Skeletal muscle tissue (tissue), 4 donors: ENCODE measurements around the gene PAF1. TPM values are rescaled to one million over a fixed set of nuclear protein-coding genes. Genes with fewer than 3 reads are reported as not detected.

Experiments
- H3K27ac ChIP-seq: one replicate; pipeline ENCODE4 v1.7.0; 2013; ENCODE audit warnings: mild to moderate bottlenecking, low read depth, low read length, inconsistent platforms
- H3K27me3 ChIP-seq, 3 donors: one replicate each; pipeline ENCODE4 v1.7.0; 2013; ENCODE audit warnings: low read length in 3 of 3; ENCODE audit not compliant: control insufficient read depth in 3 of 3, insufficient read depth in 3 of 3
- H3K36me3 ChIP-seq, 3 donors: one replicate each; pipeline ENCODE4 v1.7.0; 2013; ENCODE audit warnings: low read length in 3 of 3; ENCODE audit not compliant: control insufficient read depth in 3 of 3, insufficient read depth in 3 of 3
- H3K4me1 ChIP-seq, 3 donors: one replicate each; pipeline ENCODE4 v1.7.0; 2013; ENCODE audit warnings: low read length in 3 of 3, mild to moderate bottlenecking in 3 of 3; ENCODE audit not compliant: control insufficient read depth in 3 of 3, insufficient read depth in 3 of 3
- H3K4me3 ChIP-seq, 3 donors: one replicate each; pipeline ENCODE4 v1.7.0; 2013; ENCODE audit warnings: low read length in 3 of 3
- H3K9ac ChIP-seq, 3 donors: one replicate each; pipeline ENCODE4 v1.7.0; 2013; ENCODE audit warnings: low read length in 3 of 3, mild to moderate bottlenecking in 3 of 3, moderate library complexity in 2 of 3, low read depth in 1 of 3
- H3K9me3 ChIP-seq, 3 donors: one replicate each; pipeline ENCODE4 v1.7.0; 2013; ENCODE audit warnings: low read length in 3 of 3; ENCODE audit not compliant: control insufficient read depth in 3 of 3
- total RNA-seq: library from RNA; depleted of rRNA; stranded (reverse); fragments of >200 nt; gene quantifications from one replicate; pipeline ENCODE4 v1.2.3, GENCODE V29; 2014
- donor health status: Osteomylitis.

The PAF1 gene
- total RNA-seq, 1 donor from 2014 or later: 25.1 TPM

- Histone ChIP-seq H3K4me3 (no peak overlapping the region), H3K36me3 (peaks cover 51 to 71% (median 62%) of the 10 kb centered on the region in 3 donors), H3K27me3 (no peaks in the 10 kb centered on the region), H3K4me1 (peaks cover 0 to 15% (median 7%) of the 10 kb centered on the region in 3 donors), H3K9ac (no peak overlapping the region), H3K27ac (no peak overlapping the region), H3K9me3 (no peaks in the 10 kb centered on the region)
Observed at GRCh38 chr19:39356073-39356472, 34.8 kb downstream of the PAF1 start.

- H3K4me3 ChIP-seq: no peak overlapping the region
- H3K36me3 ChIP-seq: peaks cover 46 to 63% (median 55%) of the 10 kb centered on the region in 3 donors
- no peak overlapping the region for H3K27ac ChIP-seq
- no peaks in the 10 kb centered on the region for H3K27me3 ChIP-seq
- peaks cover 0 to 16% (median 7%) of the 10 kb centered on the region in 3 donors for H3K4me1 ChIP-seq
- H3K9ac ChIP-seq: no peak overlapping the region
- no peaks in the 10 kb centered on the region for H3K9me3 ChIP-seq
Observed at GRCh38 chr19:39355253-39355652, 35.7 kb downstream of the PAF1 start.

- Histone ChIP-seq H3K9me3 (no peaks in the 10 kb centered on the region), H3K9ac (no peak overlapping the region), H3K27me3 (no peaks in the 10 kb centered on the region), H3K4me3 (no peak overlapping the region), H3K36me3 (peaks cover 32 to 43% (median 40%) of the 10 kb centered on the region in 3 donors), H3K4me1 (peaks cover 0 to 20% (median 7%) of the 10 kb centered on the region in 3 donors), H3K27ac (peak overlapping the region; percentile 19)
Observed at GRCh38 chr19:39352381-39353255, 38.3 kb downstream of the PAF1 start.

- Histone ChIP-seq H3K27ac (no peak overlapping the region), H3K4me3 (no peak overlapping the region), H3K36me3 (peaks cover 22 to 32% (median 32%) of the 10 kb centered on the region in 3 donors), H3K9ac (peak overlapping the region in 1 of 3 donors; percentile 7), H3K9me3 (no peaks in the 10 kb centered on the region), H3K4me1 (peaks cover 0 to 25% (median 13%) of the 10 kb centered on the region in 3 donors), H3K27me3 (no peaks in the 10 kb centered on the region)
Observed at GRCh38 chr19:39351537-39352064, 39.3 kb downstream of the PAF1 start.

- Histone ChIP-seq H3K27ac (no peak overlapping the region), H3K9me3 (no peaks in the 10 kb centered on the region), H3K4me3 (no peak overlapping the region), H3K9ac (no peak overlapping the region), H3K36me3 (peaks cover 11 to 19% (median 18%) of the 10 kb centered on the region in 3 donors), H3K27me3 (no peaks in the 10 kb centered on the region), H3K4me1 (peaks cover 8 to 35% (median 28%) of the 10 kb centered on the region in 3 donors)
Observed at GRCh38 chr19:39350156-39350555, 40.8 kb downstream of the PAF1 start.

- Histone ChIP-seq H3K9me3 (no peaks in the 10 kb centered on the region), H3K27ac (no peak overlapping the region), H3K4me1 (peaks cover 11 to 41% (median 34%) of the 10 kb centered on the region in 3 donors), H3K27me3 (no peaks in the 10 kb centered on the region), H3K36me3 (peaks cover 8 to 16% (median 10%) of the 10 kb centered on the region in 3 donors), H3K4me3 (no peak overlapping the region), H3K9ac (no peak overlapping the region)
Observed at GRCh38 chr19:39349326-39349725, 41.6 kb downstream of the PAF1 start.

- no peaks in the 10 kb centered on the region for H3K9me3 ChIP-seq
- H3K4me3 ChIP-seq: no peak overlapping the region
- H3K27me3 ChIP-seq: no peaks in the 10 kb centered on the region
- peaks cover 2 to 11% (median 2%) of the 10 kb centered on the region in 3 donors for H3K36me3 ChIP-seq
- H3K27ac ChIP-seq: no peak overlapping the region
- H3K4me1 ChIP-seq: peaks cover 22 to 51% (median 48%) of the 10 kb centered on the region in 3 donors
- H3K9ac ChIP-seq: peak overlapping the region in 1 of 3 donors; percentile 21
Observed at GRCh38 chr19:39347332-39348164, 43.4 kb downstream of the PAF1 start.

GRCh38 chr19:39345956-39346355, 45.0 kb downstream of the PAF1 start:
- no peak overlapping the region for H3K27ac ChIP-seq
- peak overlapping the region in 1 of 3 donors; percentile 53 for H3K9ac ChIP-seq
- no peak overlapping the region for H3K4me3 ChIP-seq
- peaks cover 24 to 50% (median 41%) of the 10 kb centered on the region in 3 donors for H3K4me1 ChIP-seq
- H3K9me3 ChIP-seq: no peaks in the 10 kb centered on the region
- H3K27me3 ChIP-seq: no peaks in the 10 kb centered on the region
- peaks cover 0 to 11% (median 0%) of the 10 kb centered on the region in 3 donors for H3K36me3 ChIP-seq

GRCh38 chr19:39342647-39343305, 48.1 kb downstream of the PAF1 start:
- peak overlapping the region; percentile 83 to 94 (median 84) for H3K9ac ChIP-seq
- peak overlapping the region; percentile 73 to 77 (median 74) for H3K4me3 ChIP-seq
- peaks cover 29 to 56% (median 43%) of the 10 kb centered on the region in 3 donors for H3K4me1 ChIP-seq
- H3K27me3 ChIP-seq: no peaks in the 10 kb centered on the region
- H3K36me3 ChIP-seq: peaks cover 0 to 4% (median 0%) of the 10 kb centered on the region in 3 donors
- H3K27ac ChIP-seq: peak overlapping the region; percentile 88
- H3K9me3 ChIP-seq: no peaks in the 10 kb centered on the region
